OCI-LY7 (cell line): ENCODE measurements around the gene CENPU. TPM values are rescaled to one million over a fixed set of nuclear protein-coding genes. Genes with fewer than 3 reads are reported as not detected.
A peak's percentile ranks its signal among the peaks of the same experiment; 100 is the strongest.

ENCODE experiments used
- BruUV-seq: library from RNA; stranded (reverse); fragments of 400-500 nt; replicated peaks from 2 replicates; lab custom pipeline; 2021; lab: Mats Ljungman, UMichigan
- CTCF ChIA-PET: fragments of 300-600 bp; sonication (Branson Sonifier 250); formaldehyde crosslinking; loops from one replicate; lab custom pipeline; 2022; ENCODE audit warnings: antibody characterized with exemption; ENCODE audit not compliant: unreplicated experiment; lab: Charles Lee
- POLR2A ChIA-PET: fragments of 300-600 bp; sonication (Branson Sonifier 250); formaldehyde crosslinking; loops from one replicate; lab custom pipeline; 2022; ENCODE audit warnings: antibody characterized with exemption; lab: Charles Lee
- DNase-seq: peaks from one replicate; pipeline ENCODE4 v3.0.0-alpha.2; 2015; ENCODE audit warnings: low spot score
- H2AFZ ChIP-seq: fragments of 200-600 bp; sonication (generic), shearing (Covaris generic); 2 replicates; pipeline ENCODE4 v1.6.1; 2014; ENCODE audit warnings: mild to moderate bottlenecking, antibody characterized with exemption, low read length, moderate library complexity
- H3K27ac ChIP-seq: fragments of 200-600 bp; sonication (generic); 2 replicates; pipeline ENCODE4 v1.5.1; 2014; ENCODE audit warnings: mixed run types, low read depth, mild to moderate bottlenecking, moderate library complexity, low read length, inconsistent platforms; ENCODE audit not compliant: poor library complexity, severe bottlenecking
- H3K36me3 ChIP-seq: fragments of 200-600 bp; sonication (generic); 2 replicates; pipeline ENCODE4 v1.6.1; 2014; ENCODE audit warnings: mild to moderate bottlenecking, antibody characterized with exemption, low read length, moderate library complexity, mixed read lengths; ENCODE audit not compliant: insufficient read depth
- H3K4me1 ChIP-seq: fragments of 200-600 bp; sonication (generic); 2 replicates; pipeline ENCODE4 v1.5.1; 2014; ENCODE audit warnings: mild to moderate bottlenecking, low read length; ENCODE audit not compliant: insufficient read depth, poor library complexity, severe bottlenecking
- H3K4me2 ChIP-seq: fragments of 200-600 bp; sonication (generic); 2 replicates; pipeline ENCODE4 v1.6.1; 2014; ENCODE audit warnings: mild to moderate bottlenecking, low read length
- H3K4me3 ChIP-seq: fragments of 200-600 bp; sonication (generic); 2 replicates; pipeline ENCODE4 v1.5.1; 2014; ENCODE audit warnings: mild to moderate bottlenecking, low read depth, low read length; ENCODE audit not compliant: poor library complexity, severe bottlenecking
- H3K79me2 ChIP-seq: fragments of 200-600 bp; sonication (generic); 2 replicates; pipeline ENCODE4 v1.6.1; 2016; ENCODE audit warnings: low read depth, mild to moderate bottlenecking, low read length, moderate library complexity, mixed read lengths; ENCODE audit not compliant: insufficient read depth
- H3K9me2 ChIP-seq: fragments of 200-600 bp; sonication (generic); 2 replicates; pipeline ENCODE4 v1.6.1; 2016; ENCODE audit warnings: mild to moderate bottlenecking, low read length, mixed read lengths; ENCODE audit not compliant: insufficient read depth
- H3K9me3 ChIP-seq: fragments of 200-600 bp; sonication (generic); 2 replicates; pipeline ENCODE4 v1.6.1; 2014; ENCODE audit warnings: mild to moderate bottlenecking, mixed run types, low read length, mixed read lengths
- H4K20me1 ChIP-seq: fragments of 200-600 bp; sonication (generic); 2 replicates; pipeline ENCODE4 v1.6.1; 2014; ENCODE audit warnings: mild to moderate bottlenecking, antibody characterized with exemption, low read length, moderate library complexity, mixed read lengths; ENCODE audit not compliant: insufficient read depth
- CTCF ChIP-seq: fragments of 200-600 bp; sonication (generic); conservative IDR thresholded peaks from 2 replicates; pipeline ENCODE4 v1.5.1; 2014; ENCODE audit warnings: mild to moderate bottlenecking, antibody characterized with exemption, low read length, moderate library complexity, mixed read lengths
- EZH2phosphoT487 ChIP-seq: fragments of 200-600 bp; sonication (generic); IDR thresholded peaks from 2 replicates; pipeline ENCODE4 v1.6.1; 2018; ENCODE audit warnings: low read depth, borderline replicate concordance, mild to moderate bottlenecking, mixed run types, antibody characterized with exemption, low read length, moderate library complexity, mixed read lengths
- intact Hi-C: fragments of 100-400 bp; cut with micrococcal nuclease; formaldehyde crosslinking; loops from one replicate; pipeline ENCODE4 v1.10.0; 2022; ENCODE audit not compliant: unreplicated experiment
- total RNA-seq, 2 experiments: library from RNA; depleted of rRNA in 1 of 2; stranded (reverse); fragments of >200 nt in 1 of 2; shearing (Covaris generic) in 1 of 2; gene quantifications; 2 replicates each; pipeline ENCODE4 v1.2.3, GENCODE V29; 2014 to 2022

Gene CENPU
- total RNA-seq, 2 experiments from 2014 or later: 83.9 to 132 TPM

DNA sequence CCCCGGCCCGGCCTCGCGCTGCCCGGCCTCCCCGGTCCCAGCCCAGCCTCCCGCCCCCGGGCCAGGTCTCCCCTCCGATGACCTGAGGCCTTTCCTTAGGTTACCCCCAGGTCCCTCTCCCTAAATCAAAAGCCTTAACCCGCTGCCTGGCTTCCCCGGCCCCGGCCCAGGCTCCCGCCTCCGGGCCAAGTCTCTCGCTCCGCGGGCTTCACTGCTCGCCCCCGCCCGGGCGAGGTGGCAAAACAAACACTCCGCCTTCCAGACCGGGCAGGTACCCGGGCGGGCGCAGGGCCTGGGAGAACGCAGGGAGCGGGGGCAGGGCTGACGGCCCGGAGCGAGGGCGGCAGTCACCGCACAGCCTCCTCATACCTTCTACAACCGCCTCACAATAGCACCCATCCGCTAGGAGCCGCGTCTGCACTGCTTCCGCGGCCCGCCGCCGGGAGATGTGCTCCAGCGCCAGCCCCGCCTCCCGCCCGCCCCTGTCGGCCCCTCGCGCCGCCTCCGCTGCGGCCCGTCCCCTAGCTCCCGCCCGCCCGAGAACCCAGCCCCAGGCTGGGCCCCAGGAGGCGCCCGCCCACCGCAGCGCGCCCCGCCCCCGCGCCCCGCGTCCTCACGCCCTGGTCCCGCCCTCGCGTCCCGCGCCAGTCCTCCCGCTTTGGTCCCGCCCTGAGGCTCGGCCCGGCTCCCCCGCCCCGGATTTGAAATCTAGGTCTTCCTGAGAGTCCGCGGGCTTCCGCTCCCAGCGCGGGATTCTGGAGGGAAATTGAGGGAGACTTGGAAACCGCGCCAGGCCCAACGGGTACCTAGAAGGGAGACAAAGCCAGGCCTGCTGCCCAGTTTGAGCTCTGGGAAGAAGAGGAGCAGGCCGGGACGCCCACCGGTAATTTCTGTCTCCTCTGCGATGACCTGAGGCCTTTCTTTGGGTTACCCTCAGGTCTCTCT is 84.6 kb downstream of the CENPU start, which contains the start of the genes CASP3 and PRIMPOL:
TSS of gene CASP3 (minus strand) at position 422 of the 945 bp plus-strand sequence. CDS start 10,994 bp downstream, outside the sequence.
TSS of gene PRIMPOL (plus strand) at position 713 of the 945 bp plus-strand sequence. CDS start 7,403 bp downstream, outside the sequence.
- ChIA-PET CTCF (interaction anchor here (0.6 kb wide), 10 partner anchors 21 to 667 kb away, joined by 3 to 7 read pairs (median 4); no protein-coding TSS in a partner anchor), POLR2A (interaction anchor here (0.5 to 2.3 kb wide), 27 partner anchors 9 to 1080 kb away, joined by 3 to 18 read pairs (median 3); partner anchors contain the start of gene CENPU)
- no peaks in the 10 kb centered on the region for H3K9me2 ChIP-seq
- H3K36me3 ChIP-seq: peaks cover 36% of the 10 kb centered on the region
- no peaks in the 10 kb centered on the region for H3K9me3 ChIP-seq
- peak within 1 kb of the TSS; percentile 81 for H3K4me2 ChIP-seq
- BruUV-seq: no TSS peak
- H3K4me3 ChIP-seq: peak within 1 kb of the TSS; percentile 93
- peak; percentile 96 for DNase-seq
- H3K27ac ChIP-seq: peak within 1 kb of the TSS; percentile 79
- H3K4me1 ChIP-seq: peaks cover 42% of the 10 kb centered on the region
- peaks cover 56% of the 10 kb centered on the region for H3K79me2 ChIP-seq
- intact Hi-C loops: loop anchor here (1.0 to 10.0 kb wide), 10 partner anchors 85 to 1543 kb away; partner anchors contain the start of genes CDKN2AIP, CENPU, CYP4V2 and IRF2
- H2AFZ ChIP-seq: peak within 1 kb of the TSS; percentile 68
- H4K20me1 ChIP-seq: peaks cover 17% of the 10 kb centered on the region
- no peak for TF ChIP-seq EZH2phosphoT487
- TF ChIP-seq CTCF: 0 out of 2 replicates have a peak, but pooled peaks have one; percentile 21

DNA sequence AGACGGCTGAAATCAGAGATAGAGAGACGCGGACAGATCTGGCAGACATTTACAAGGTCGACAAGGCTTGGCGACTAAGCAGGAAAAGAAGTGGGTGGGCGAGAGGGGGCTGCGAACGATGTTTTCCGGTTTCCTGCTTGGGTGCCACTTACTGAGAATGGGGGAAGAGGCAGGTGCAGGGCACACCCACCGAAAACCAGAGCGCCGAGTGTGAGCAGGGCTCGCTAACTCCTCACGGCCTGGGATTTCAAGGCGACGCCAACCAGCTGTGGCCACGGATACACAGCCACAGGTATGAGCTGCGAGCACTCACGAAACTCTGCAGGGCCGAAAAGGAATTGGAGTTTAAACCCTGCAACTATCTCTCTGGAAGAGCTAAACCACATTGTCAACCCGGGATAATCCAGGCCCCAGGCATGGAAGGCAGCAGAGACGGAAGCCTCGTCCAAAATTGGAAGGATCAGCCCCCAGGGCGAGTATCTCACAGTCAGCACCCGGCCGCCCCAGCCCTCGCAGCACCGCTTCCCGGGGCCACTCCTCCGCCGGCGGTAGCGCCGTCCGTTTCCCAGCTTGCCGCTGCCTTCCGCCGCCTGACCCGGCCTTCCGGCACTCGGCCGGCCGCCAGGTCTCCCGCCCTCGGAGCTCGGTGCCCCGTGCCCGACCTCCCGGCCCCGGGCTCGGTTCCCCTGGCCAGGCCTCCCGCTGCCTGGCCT is 85.4 kb downstream of the CENPU start:
- BruUV-seq: no TSS peak
- intact Hi-C loops: loop anchor here (1.0 to 10.0 kb wide), 10 partner anchors 86 to 1544 kb away; partner anchors contain the start of genes CDKN2AIP, CENPU, CYP4V2 and IRF2
- H3K4me3 ChIP-seq: peak overlapping the region; percentile 93

More for the DNA sequence above, 85.4 kb downstream of the CENPU start:
- Histone ChIP-seq H2AFZ (0 out of 2 replicates have a peak overlapping the region, but pooled peaks have one; percentile 23), H3K4me2 (peak overlapping the region; percentile 81), H3K27ac (peak overlapping the region; percentile 79), H4K20me1 (peaks cover 17% of the 10 kb centered on the region), H3K4me1 (peaks cover 42% of the 10 kb centered on the region), H3K36me3 (peaks cover 43% of the 10 kb centered on the region), H3K79me2 (peaks cover 64% of the 10 kb centered on the region), H3K9me2 (no peaks in the 10 kb centered on the region), H3K9me3 (no peaks in the 10 kb centered on the region)
- DNase-seq: peak; percentile 72
- ChIA-PET POLR2A (interaction anchor here (0.7 to 2.3 kb wide), 13 partner anchors 10 to 384 kb away, joined by 3 to 18 read pairs (median 4); partner anchors contain the start of gene CENPU), CTCF (interaction anchor here (0.6 kb wide), 1 partner anchor 201 kb away, joined by 4 read pairs; no protein-coding TSS in a partner anchor)
- no peak for TF ChIP-seq CTCF
- TF ChIP-seq EZH2phosphoT487: no peak
